Amniotic stem cell (primary cell): Measurements from ENCODE around the gene PDLIM5.
"Not testable (repeated sequence)": the region's sequence is repeated elsewhere in the genome, so short reads cannot be mapped to it uniquely, and the experiment has no call there.

Experiments used
- DNase-seq: peaks from one replicate; lab custom pipeline; 2025; lab: John Stamatoyannopoulos, UW

The PDLIM5 gene

GRCh38 chr4:94595880-94596483 is 144.2 kb downstream of the PDLIM5 start:
- DNase-seq = peak; percentile 11

- no peak for DNase-seq
These were observed 147.0 kb downstream of the PDLIM5 start for GRCh38 chr4:94598758-94599157.

- no peak for DNase-seq
These were observed 151.5 kb downstream of the PDLIM5 start for GRCh38 chr4:94603170-94603747.

- no peak for DNase-seq
These were observed 153.6 kb downstream of the PDLIM5 start for GRCh38 chr4:94605241-94605805.

GRCh38 chr4:94610145-94610544 is 158.4 kb downstream of the PDLIM5 start:
- DNase-seq = no peak

- no peak for DNase-seq
These were observed 161.5 kb downstream of the PDLIM5 start for GRCh38 chr4:94613248-94613647.

- no peak for DNase-seq
These were observed 163.7 kb downstream of the PDLIM5 start for GRCh38 chr4:94615451-94615850.

GRCh38 chr4:94621491-94622080 is 169.8 kb downstream of the PDLIM5 start:
- DNase-seq = peak; percentile 24

- DNase-seq = no peak
These were observed 171.6 kb downstream of the PDLIM5 start for GRCh38 chr4:94623126-94623911.

GRCh38 chr4:94626942-94627341 is 175.2 kb downstream of the PDLIM5 start:
- DNase-seq = no peak

- DNase-seq = not testable (repeated sequence)
These were observed 177.3 kb downstream of the PDLIM5 start for GRCh38 chr4:94629058-94629457.

GRCh38 chr4:94629837-94630236 is 178.1 kb downstream of the PDLIM5 start:
- no peak for DNase-seq

GRCh38 chr4:94634271-94634670 is 182.5 kb downstream of the PDLIM5 start:
- DNase-seq = no peak

GRCh38 chr4:94635177-94635576 is 183.4 kb downstream of the PDLIM5 start:
- no peak for DNase-seq

GRCh38 chr4:94636004-94636403 is 184.3 kb downstream of the PDLIM5 start:
- no peak for DNase-seq

- DNase-seq = no peak
These were observed 187.6 kb downstream of the PDLIM5 start for GRCh38 chr4:94639298-94639697.

- DNase-seq = no peak
These were observed 188.4 kb downstream of the PDLIM5 start for GRCh38 chr4:94640151-94640550.

GRCh38 chr4:94641702-94642560 is 190.2 kb downstream of the PDLIM5 start:
- DNase-seq = no peak

- DNase-seq = no peak
These were observed 190.8 kb downstream of the PDLIM5 start for GRCh38 chr4:94642561-94642866.

- no peak for DNase-seq
These were observed 197.0 kb downstream of the PDLIM5 start for GRCh38 chr4:94648699-94649098.

- DNase-seq = no peak
These were observed 197.8 kb downstream of the PDLIM5 start for GRCh38 chr4:94649381-94650133.
